Neural progenitor cell (in vitro differentiated cells): ENCODE measurements around the gene USP14. TPM values are rescaled to one million over a fixed set of nuclear protein-coding genes. Genes with fewer than 3 reads are reported as not detected.

Experiments used
- DNase-seq: peaks from one replicate; pipeline ENCODE4 v3.0.0-alpha.2; 2016; ENCODE audit warnings: low spot score
- H2AFZ ChIP-seq: fragments of 200-600 bp; sonication (generic); replicated peaks from 2 replicates; pipeline ENCODE4 v1.6.1; 2016; ENCODE audit warnings: antibody characterized with exemption
- H3F3A ChIP-seq: fragments of 200-600 bp; sonication (generic); 2 replicates; pipeline ENCODE4 v1.6.1; 2016; ENCODE audit warnings: antibody characterized with exemption, low read depth
- H3K27ac ChIP-seq: fragments of 200-600 bp; sonication (generic); 2 replicates; pipeline ENCODE4 v1.5.1; 2016; ENCODE audit warnings: mild to moderate bottlenecking
- H3K27me3 ChIP-seq: fragments of 200-600 bp; sonication (generic); 2 replicates; pipeline ENCODE4 v1.6.1; 2016; ENCODE audit warnings: mild to moderate bottlenecking, moderate library complexity
- H3K36me3 ChIP-seq: fragments of 200-600 bp; sonication (generic); 2 replicates; pipeline ENCODE4 v1.5.1; 2016
- H3K4me1 ChIP-seq: fragments of 200-600 bp; sonication (generic); 2 replicates; pipeline ENCODE4 v1.6.1; 2016; ENCODE audit warnings: mixed run types
- H3K4me2 ChIP-seq: fragments of 200-600 bp; sonication (generic); 2 replicates; pipeline ENCODE4 v1.6.1; 2016
- H3K4me3 ChIP-seq: fragments of 200-600 bp; sonication (generic); 2 replicates; pipeline ENCODE4 v1.5.1; 2016
- H3K79me2 ChIP-seq: fragments of 200-600 bp; sonication (generic); 2 replicates; pipeline ENCODE4 v1.6.1; 2016; ENCODE audit warnings: low read depth
- H3K9ac ChIP-seq: fragments of 200-600 bp; sonication (generic); 2 replicates; pipeline ENCODE4 v1.6.1; 2016
- H3K9me3 ChIP-seq: fragments of 200-600 bp; sonication (generic); 2 replicates; pipeline ENCODE4 v1.5.1; 2016; ENCODE audit warnings: low read depth
- H4K20me1 ChIP-seq: fragments of 200-600 bp; sonication (generic); 2 replicates; pipeline ENCODE4 v1.6.1; 2016; ENCODE audit warnings: low read depth
- H3K27ac Mint-ChIP-seq: 3 replicates; pipeline ENCODE4 v1.8.0; 2021; ENCODE audit warnings: mixed read lengths
- H3K27me3 Mint-ChIP-seq: 2 replicates; pipeline ENCODE4 v1.8.0; 2022; ENCODE audit warnings: low read depth, mild to moderate bottlenecking, inconsistent platforms, moderate library complexity, mixed read lengths; ENCODE audit not compliant: insufficient read depth
- H3K36me3 Mint-ChIP-seq: 3 replicates; pipeline ENCODE4 v1.8.0; 2021; ENCODE audit warnings: mixed read lengths
- H3K4me1 Mint-ChIP-seq: 3 replicates; pipeline ENCODE4 v1.8.0; 2021; ENCODE audit warnings: mixed read lengths
- H3K4me3 Mint-ChIP-seq: 3 replicates; pipeline ENCODE4 v1.8.0; 2021; ENCODE audit warnings: mild to moderate bottlenecking, moderate library complexity, mixed read lengths
- H3K9me3 Mint-ChIP-seq: 3 replicates; pipeline ENCODE4 v1.8.0; 2020; ENCODE audit warnings: mixed read lengths
- EZH2 ChIP-seq: fragments of 200-600 bp; sonication (generic); IDR thresholded peaks from 2 replicates; pipeline ENCODE4 v1.6.1; 2017; ENCODE audit warnings: antibody characterized with exemption, mild to moderate bottlenecking, moderate library complexity
- EZH2phosphoT487 ChIP-seq: fragments of 200-600 bp; sonication (generic); IDR thresholded peaks from 2 replicates; pipeline ENCODE4 v1.6.1; 2017; ENCODE audit warnings: antibody characterized with exemption
- total RNA-seq: library from RNA; depleted of rRNA; stranded (reverse); fragments of >200 nt; gene quantifications from 2 replicates; pipeline ENCODE4 v1.2.3, GENCODE V29; 2015; ENCODE audit warnings: low replicate concordance
- TF ChIP-seq, protein P1 (sequence below): fragments of 200-600 bp; sonication (generic); IDR thresholded peaks from 2 replicates; pipeline ENCODE4 v1.5.1; 2017; ENCODE audit warnings: antibody characterized with exemption, mild to moderate bottlenecking

USP14 gene
- total RNA-seq, 1 donor from 2014 or later: 38.9 TPM

DNA sequence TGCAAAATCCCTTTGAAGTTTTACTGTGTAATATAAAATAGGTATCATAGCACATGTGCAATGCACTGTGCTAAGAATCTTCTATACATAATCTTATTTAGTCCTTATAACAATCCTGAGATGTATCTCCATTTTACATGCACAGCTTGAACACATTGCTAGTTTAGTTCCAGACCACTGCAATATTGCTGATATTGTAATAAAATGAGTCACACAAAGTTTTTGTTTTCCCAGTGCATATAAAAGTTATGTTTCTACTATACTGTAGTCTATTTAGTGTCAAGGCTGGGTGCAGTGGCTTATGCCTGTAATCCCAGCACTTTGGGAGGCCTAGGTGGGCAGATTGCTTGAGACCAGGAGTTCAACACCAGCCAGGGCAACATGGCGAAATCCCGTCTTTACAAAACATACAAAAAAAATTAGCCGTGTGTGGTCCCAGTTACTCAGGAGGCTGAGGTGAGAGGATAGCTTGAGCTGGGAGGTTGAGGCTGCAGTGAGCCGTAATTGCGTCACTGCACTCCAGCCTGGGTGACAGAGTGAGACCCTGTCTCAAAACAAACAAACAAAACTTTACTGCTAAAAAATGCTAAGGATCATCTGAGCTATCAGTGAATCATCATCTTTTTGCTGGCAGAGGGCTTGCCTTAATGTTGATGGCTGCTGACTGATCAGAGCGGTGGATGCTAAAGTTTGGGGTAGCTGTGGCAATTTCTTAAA, 1.7 kb upstream of the USP14 start:
- no peaks in the 10 kb centered on the region for H3F3A ChIP-seq
- H3K36me3 Mint-ChIP-seq: peaks cover 6% of the 10 kb centered on the region
- H3K4me3 ChIP-seq: no peak overlapping the region
- no peak overlapping the region for H3K9ac ChIP-seq
- H4K20me1 ChIP-seq: peaks cover 27% of the 10 kb centered on the region
- DNase-seq: no peak
- H3K4me3 Mint-ChIP-seq: peak overlapping the region; percentile 57
- H3K4me1 Mint-ChIP-seq: peaks cover 16% of the 10 kb centered on the region
- no peak overlapping the region for H3K4me2 ChIP-seq
- TF ChIP-seq, protein P1, sequence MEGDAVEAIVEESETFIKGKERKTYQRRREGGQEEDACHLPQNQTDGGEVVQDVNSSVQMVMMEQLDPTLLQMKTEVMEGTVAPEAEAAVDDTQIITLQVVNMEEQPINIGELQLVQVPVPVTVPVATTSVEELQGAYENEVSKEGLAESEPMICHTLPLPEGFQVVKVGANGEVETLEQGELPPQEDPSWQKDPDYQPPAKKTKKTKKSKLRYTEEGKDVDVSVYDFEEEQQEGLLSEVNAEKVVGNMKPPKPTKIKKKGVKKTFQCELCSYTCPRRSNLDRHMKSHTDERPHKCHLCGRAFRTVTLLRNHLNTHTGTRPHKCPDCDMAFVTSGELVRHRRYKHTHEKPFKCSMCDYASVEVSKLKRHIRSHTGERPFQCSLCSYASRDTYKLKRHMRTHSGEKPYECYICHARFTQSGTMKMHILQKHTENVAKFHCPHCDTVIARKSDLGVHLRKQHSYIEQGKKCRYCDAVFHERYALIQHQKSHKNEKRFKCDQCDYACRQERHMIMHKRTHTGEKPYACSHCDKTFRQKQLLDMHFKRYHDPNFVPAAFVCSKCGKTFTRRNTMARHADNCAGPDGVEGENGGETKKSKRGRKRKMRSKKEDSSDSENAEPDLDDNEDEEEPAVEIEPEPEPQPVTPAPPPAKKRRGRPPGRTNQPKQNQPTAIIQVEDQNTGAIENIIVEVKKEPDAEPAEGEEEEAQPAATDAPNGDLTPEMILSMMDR: no peak
- TF ChIP-seq EZH2phosphoT487 (no peak), EZH2 (no peak)
- no peaks in the 10 kb centered on the region for H3K36me3 ChIP-seq
- H3K9me3 ChIP-seq: no peaks in the 10 kb centered on the region
- peaks cover 33% of the 10 kb centered on the region for H3K79me2 ChIP-seq
- H3K4me1 ChIP-seq: peaks cover 9% of the 10 kb centered on the region
- H3K9me3 Mint-ChIP-seq: no peaks in the 10 kb centered on the region
- H3K27me3 ChIP-seq: peaks cover 10% of the 10 kb centered on the region
- no peak overlapping the region for H2AFZ ChIP-seq
- H3K27ac ChIP-seq: no peak overlapping the region
- H3K27ac Mint-ChIP-seq: no peak overlapping the region
- peaks cover 6% of the 10 kb centered on the region for H3K27me3 Mint-ChIP-seq

DNA sequence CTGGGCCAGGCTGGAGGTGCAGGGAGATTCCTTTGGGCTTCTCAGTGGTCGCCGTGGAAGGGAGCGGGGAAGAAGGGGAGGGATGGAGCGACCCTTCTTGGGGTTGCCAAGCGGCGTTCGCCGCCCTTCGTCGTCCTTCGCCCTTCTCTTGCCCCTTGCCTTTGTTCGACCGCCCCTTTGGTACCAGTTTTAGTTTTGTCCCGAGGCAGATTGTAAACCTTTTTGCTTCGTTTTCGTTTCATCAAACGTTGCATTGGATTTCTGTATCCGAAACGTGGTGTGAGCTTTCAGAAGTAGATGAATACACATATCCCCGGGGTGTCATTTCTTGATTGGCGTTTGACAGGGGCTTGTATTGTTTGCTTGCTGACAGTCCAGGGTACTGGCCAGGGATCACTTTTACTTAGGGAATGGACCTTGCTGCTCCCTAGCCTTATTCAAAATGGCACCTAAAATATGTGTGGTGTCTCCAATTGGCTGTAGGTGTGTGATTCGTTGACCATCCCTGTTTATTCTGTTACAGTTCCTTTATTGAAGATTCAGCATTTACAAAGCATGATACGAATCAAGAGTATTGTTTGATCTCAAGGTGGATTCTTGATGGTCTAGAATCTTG, 788 bp downstream of the USP14 start:
- H3K4me1 ChIP-seq: peaks cover 9% of the 10 kb centered on the region
- Mint-ChIP-seq H3K27ac (peak overlapping the region; percentile 80), H3K4me1 (peaks cover 16% of the 10 kb centered on the region), H3K27me3 (peaks cover 6% of the 10 kb centered on the region), H3K9me3 (no peaks in the 10 kb centered on the region), H3K4me3 (peak overlapping the region; percentile 96), H3K36me3 (peaks cover 17% of the 10 kb centered on the region)
- peak overlapping the region; percentile 85 for H3K4me2 ChIP-seq
- peak; percentile 46 for DNase-seq
- H3K79me2 ChIP-seq: peaks cover 57% of the 10 kb centered on the region
- H2AFZ ChIP-seq: peak overlapping the region; percentile 81
- TF ChIP-seq EZH2: no peak
- TF ChIP-seq EZH2phosphoT487: no peak
- TF ChIP-seq, protein P1: no peak
- H3K36me3 ChIP-seq: peaks cover 3% of the 10 kb centered on the region
- H3K27ac ChIP-seq: peak overlapping the region; percentile 90
- H3K9me3 ChIP-seq: no peaks in the 10 kb centered on the region
- peak overlapping the region; percentile 92 for H3K9ac ChIP-seq
- H3K4me3 ChIP-seq: peak overlapping the region; percentile 94
- no peaks in the 10 kb centered on the region for H3F3A ChIP-seq
- peaks cover 35% of the 10 kb centered on the region for H4K20me1 ChIP-seq
- H3K27me3 ChIP-seq: peaks cover 10% of the 10 kb centered on the region

DNA sequence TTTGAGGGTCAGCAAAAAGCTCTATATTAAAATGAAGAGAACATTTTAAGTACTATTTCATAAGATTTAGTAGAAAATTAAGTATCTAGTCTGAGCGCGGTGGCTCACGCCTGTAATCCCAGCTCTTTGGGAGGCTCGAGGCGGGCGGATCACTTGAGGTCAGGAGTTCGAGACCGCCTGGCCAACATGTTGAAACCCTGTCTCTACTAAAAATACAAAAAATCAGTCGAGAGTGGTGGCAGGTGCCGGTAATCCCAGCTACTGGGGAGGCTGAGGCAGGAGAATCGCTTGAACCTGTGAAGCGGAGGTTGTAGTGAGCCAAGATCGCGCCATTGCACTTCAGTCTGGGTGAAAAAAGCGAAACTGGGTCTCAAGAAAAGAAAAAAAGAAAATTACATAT, 1.6 kb downstream of the USP14 start:
- Histone ChIP-seq H3K9ac (peak overlapping the region; percentile 92), H3K4me2 (peak overlapping the region; percentile 85), H3K4me3 (peak overlapping the region; percentile 94), H3F3A (no peaks in the 10 kb centered on the region), H3K36me3 (peaks cover 8% of the 10 kb centered on the region), H4K20me1 (peaks cover 35% of the 10 kb centered on the region), H3K27ac (no peak overlapping the region), H3K79me2 (peaks cover 65% of the 10 kb centered on the region), H3K9me3 (no peaks in the 10 kb centered on the region), H3K27me3 (peaks cover 10% of the 10 kb centered on the region), H2AFZ (no peak overlapping the region), H3K4me1 (peaks cover 9% of the 10 kb centered on the region)
- Mint-ChIP-seq H3K36me3 (peaks cover 19% of the 10 kb centered on the region), H3K9me3 (no peaks in the 10 kb centered on the region), H3K4me1 (peaks cover 16% of the 10 kb centered on the region), H3K27me3 (peaks cover 6% of the 10 kb centered on the region), H3K4me3 (peak overlapping the region; percentile 96), H3K27ac (no peak overlapping the region)
- DNase-seq: no peak
- no peak for TF ChIP-seq EZH2
- TF ChIP-seq, protein P1: no peak
- no peak for TF ChIP-seq EZH2phosphoT487
